HG03103 (cell line): ENCODE data around the gene MORN2.
A peak's percentile ranks its signal among the peaks of the same experiment; 100 is the strongest.
"Not testable (repeated sequence)": the region's sequence is repeated elsewhere in the genome, so short reads cannot be mapped to it uniquely, and the experiment has no call there.

Experiments
- ATAC-seq: cut with Tn5 transposase; IDR thresholded peaks from one replicate; pipeline ENCODE4 v1.9.1; 2021; ENCODE audit warnings: low read depth; ENCODE audit not compliant: unreplicated experiment

Gene MORN2

DNA sequence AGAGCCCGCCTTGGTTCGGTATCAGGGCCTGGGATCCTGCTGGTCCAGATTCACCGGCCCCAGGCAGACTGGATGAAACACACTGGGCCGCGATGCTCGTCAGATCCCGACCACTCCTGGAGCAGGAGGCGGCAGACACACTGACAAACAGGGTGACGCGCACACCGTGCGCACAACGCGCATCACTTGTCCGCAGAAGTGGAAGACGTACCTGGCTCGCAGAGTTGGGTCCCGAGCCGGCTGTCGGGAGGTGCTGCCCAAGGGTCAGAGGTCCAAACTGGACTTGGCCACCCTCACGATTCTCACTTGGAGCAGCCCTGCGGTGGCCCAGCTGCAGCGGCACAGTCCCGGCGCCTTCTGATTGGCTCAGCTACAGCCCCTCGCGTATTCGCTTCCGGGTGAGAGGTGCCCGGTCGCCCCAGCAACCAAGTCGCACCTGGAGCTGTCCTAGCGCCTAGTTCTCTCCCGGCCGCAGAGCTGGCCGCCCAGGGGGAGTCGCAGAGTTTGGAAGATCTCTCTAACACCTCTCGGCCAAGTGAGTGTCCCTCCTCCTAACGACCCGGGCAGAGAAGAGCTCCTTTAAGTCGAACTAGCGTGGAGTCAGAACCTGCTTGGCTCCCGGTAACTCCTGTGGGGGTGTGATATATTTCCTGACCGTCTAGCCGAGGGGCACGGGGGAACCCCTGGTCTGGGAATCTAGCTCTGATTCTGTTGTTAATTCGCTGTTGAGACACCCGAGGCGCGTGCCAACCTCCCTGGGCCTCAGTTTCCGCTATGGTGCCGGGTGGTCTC is at the start of gene MORN2, which contains the start of gene DHX57:
Gene MORN2 (plus strand): TSS at position 401 of the 792 bp plus-strand sequence.
Gene DHX57 (minus strand): TSS at position 359 of the 792 bp plus-strand sequence. CDS start 7,529 bp downstream, outside the sequence.
- peak; percentile 100 for ATAC-seq

DNA sequence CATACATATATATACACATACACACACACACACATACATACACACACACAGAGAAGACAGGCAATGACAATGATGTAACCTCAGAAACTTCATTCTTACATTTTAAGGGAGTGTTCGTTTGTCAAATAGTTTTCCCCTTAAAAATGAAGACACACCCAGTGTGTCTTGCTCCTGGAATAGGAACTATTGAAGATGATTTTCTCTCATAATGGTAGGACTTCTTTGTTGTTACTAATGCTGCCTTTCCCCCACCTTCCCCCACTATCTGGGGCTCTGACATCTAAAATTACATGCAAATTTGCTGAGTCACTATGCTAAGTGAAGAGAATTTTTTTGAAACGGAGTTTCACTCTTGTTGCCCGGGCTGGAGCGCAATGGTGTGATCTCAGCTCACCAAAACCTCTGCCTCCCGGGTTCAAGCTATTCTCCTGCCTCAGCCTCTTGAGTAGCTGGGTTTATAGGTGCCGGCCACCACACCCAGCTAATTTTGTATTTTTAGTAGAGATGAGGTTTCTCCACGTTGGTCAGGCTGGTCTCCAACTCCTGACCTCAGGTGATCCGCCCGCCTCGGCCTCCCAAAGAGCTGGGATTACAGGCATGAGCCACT is 48.1 kb upstream of the MORN2 start:
- ATAC-seq, result not testable (repeated sequence)

DNA sequence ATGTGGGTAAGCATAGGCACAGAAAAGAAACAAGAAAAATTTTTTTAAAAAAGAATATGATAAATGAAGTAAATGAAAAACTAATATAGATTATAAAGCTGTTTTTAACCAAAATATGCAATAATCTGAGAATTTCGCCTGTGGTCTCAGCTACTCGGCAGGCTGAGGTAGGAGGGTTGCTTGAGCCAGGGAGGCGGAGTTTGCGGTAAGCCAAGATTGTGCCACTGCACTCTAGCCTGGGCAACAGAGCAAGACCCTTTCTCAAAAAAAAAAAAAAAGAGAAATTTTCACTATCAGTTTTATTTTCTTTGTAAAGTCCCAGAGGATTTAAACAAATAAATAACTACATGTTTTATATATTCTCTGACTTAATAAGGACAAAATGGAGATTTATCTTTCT is 47.3 kb upstream of the MORN2 start:
- ATAC-seq, result no peak

DNA sequence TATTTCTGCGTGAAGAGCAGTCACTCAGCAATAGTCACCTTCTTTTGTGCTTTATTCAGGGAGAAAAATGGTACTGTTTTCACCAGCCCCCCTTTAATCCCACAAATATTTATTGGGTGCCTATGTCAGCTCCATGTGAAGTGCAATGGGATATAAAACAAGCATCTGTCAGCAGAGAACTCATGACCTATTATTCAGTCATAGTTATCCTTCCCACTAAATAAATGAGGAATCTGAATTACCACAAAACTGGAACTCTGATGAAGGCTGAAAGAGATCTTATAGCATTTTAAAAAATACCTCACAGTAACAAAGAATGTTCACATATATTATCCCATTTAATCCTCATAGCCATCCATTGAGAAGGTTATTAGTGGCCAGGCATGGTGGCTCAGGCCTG is 45.8 kb upstream of the MORN2 start:
- ATAC-seq, result no peak

DNA sequence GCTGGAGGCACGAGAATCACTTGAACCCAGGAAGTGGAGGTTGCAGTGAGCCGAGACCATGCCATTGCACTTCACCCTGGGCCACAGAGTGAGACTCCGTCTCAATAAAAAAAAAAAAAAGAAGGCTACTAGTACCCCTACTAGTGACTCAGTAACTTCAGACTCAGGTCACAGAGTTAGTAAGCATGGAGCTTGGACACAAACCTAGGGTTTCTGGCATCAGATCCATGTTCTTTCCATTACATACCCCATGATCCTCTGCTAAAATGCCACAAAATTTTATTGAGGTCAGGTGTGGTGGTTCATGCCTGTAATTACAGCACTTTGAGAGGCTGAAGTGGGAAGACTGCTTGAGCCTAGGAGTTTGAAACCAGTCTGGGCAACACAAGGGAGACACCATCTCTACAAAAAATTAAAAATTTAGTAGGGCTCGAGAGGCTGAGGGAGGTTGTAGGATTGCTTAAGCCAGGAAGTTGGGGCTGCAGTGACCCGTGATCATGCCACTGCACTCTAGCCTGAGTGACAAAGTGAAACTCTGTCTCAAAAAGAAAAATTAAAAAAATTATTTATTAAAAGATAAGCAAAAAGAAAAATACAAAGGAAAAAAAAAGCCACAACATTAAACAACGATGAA is 45.1 kb upstream of the MORN2 start:
- ATAC-seq, result no peak

DNA sequence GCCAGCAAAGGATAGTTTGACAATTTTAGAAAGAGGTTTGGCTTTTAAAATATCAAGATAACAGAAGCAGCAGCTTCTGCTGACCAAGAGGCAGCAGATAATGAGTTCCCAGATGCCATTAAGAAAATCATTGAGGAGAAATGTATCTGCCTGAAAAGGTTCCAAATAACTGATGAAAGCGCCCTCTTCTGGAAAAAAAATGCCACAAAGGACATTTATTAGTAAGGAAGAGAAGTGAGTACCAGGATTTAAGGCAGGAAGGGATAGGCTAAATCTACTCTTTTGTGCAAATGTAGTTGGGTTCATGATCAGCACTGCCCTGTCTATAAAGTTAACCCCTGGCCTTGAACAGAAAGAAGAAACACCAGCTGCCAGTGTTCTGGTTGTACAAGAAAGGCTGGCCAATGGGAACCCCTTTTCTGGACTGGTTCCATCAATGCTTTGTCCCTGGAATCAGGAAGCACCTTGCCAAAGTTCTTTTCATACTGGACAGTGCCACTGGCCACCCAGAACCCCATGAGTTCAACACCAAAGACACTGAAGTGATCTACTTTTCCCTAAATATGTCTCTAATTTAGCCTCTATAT is 40.7 kb upstream of the MORN2 start:
- no peak for ATAC-seq

DNA sequence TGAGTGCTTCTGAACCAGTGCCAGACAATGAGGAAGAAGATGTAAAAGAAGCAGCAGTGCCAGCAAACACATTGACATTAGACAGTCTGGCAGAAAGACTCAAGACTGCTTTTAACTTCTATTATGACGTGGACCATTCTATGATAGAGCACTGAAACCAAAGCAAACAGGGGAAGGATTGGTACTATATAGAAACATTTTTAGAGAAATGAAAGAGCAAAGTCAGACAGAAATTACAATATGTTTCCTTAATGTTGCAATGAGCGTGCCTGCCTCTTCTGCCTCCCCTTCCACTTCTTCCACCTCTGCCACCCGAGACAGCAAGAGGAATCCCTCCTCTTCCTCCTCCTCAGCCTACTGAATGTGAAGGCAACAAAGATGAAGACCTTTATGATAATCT is 39.8 kb upstream of the MORN2 start:
- peak; percentile 95 for ATAC-seq

DNA sequence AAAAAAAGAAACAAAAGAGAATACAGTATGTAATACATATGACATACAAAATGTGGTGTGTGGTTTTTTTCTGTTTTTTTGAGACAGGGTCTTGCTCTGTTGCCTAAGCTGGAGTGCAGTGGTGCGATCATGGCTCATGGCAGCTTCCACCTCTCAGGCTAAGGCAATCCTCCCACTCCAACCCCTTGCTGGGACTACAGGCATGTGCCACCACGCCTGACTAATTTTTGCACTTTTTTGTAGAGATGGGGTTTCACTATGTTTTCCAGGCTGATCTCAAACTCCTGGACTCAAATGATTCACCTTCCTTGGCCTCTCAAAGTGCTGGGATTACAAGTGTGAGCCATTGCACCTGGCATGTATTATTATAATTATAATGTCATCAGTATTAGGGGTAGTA is 39.0 kb upstream of the MORN2 start:
- ATAC-seq, result no peak

DNA sequence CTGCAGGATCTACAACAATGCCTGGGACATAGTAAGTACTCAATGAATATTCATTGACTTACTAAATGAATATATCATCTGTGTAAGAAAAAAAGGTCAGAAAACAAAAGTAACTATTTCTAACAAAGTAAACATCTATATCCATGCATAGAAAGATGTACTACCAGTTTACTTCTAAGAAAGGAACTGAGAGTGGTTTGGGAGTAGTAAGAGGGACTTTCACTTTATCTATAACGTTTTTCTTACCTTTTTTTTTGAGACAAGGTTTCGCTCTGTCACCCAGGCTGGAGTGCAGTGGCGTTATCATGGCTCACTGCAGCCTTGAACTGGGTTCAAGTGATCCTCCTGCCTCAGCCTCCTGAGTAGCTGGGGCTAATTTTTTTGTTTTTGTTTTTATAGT is 25.7 kb upstream of the MORN2 start:
- peak; percentile 73 for ATAC-seq

DNA sequence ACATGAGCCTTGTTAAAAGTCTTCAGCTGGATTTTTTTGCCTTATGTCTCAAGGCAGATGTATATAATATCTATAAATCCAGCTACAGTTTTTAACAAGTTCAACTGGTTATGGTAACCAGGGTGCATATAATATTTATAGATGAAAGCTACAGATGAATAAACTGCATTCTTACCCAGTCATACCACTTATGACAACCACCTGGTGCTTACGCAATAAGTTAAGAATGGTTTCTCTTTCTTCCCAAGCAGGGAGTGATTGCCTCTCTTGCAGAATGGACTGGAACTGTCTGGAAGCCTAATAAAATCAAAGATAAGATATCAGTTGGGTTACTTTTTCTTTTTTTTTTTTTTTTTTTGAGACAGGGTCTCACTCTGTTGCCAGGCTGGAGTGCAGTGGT is 19.6 kb upstream of the MORN2 start:
- no peak for ATAC-seq

DNA sequence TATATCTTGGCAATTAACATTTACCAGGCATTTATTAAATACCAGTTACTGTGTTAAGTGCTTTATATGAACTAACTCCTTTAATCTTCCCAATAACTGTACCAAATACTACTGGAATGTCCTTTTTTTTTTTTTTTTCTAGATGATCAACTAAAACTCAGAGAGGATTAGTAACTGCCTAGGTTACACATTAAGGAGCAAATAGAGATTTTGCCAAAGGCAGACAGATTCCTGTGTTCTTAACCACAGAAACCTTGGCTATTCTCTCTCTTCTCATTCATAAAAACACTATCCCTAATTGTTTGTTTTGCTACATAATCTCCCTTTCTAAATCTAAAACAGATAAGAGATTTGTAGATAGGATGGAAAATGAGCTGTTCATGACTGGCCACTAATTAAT is 13.3 kb upstream of the MORN2 start:
- no peak for ATAC-seq

DNA sequence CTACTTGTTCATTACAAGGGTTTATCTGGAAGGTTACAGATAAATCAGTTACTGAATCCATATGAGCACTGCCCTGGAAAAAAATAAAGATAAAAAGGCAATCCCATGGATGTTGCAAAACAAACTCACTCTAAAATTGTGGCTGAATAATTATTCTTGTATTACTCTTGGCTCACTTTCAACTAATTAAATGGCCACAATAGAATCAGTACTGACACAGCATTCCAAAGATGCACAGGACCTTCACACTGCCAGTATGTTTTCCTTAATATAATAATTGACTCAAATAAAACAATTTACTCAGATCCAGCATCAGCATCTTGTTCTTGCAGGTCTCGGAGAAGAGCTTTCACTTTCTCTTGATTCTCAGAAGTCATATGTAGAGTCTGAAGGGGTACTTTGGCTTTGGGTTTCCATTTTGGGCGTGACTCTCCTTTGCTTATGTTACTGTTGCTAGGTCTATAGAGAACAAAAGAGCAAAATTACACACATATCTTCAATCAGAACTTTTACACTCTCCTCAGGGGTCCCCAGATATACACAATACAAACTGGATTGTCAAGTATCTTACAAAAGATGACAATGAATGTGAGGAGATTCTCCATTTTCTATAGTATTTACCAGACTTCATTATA is 12.6 kb upstream of the MORN2 start:
- ATAC-seq, result no peak

DNA sequence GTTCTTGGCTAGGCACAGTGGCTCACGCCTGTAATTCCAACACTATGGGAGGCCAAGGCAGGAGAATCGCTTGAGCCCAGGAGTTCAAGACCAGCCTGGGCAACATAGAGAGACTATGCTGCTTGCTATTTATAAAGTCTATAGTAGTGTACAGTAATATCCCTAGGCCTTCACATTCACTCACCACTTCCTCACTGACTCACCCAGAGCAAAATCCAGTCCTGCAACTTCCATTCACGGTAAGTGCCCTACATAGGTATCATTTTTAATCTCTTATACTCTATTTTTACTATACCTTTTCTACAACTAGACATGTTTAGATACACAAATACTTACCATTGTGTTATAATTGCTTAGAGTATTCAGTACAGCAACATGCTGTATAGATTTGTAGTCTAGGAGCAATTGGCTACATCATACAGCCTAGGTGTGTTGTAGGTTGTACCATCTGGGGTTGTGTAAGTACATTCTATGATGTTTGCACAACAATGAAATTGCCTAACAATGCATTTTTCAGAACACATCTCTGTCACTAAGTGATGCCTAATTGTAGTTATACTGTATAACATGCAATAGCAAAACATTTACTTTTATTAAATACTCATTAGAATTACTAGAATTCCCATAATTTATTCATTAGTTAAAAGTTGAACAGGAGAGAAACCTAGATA is 8.9 kb upstream of the MORN2 start:
- no peak for ATAC-seq

DNA sequence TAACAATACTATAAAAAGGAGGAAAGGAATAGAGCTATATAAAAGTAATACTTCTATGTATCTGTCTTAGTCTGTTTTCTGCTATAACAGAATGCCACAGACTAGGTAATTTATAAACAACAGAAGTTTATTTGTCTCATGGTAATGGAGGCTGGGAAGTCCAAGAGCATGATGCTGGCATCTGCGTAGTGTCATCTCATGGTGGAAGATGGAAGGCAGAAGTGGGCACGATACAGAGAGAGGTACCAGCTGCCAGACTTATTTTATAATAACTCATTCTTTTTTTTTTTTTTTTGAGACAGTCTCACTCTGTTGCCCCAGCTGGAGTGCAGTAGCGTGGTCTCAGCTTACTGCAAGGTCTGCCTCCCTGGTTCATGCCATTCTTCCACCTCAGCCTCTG is 4.3 kb upstream of the MORN2 start:
- ATAC-seq, result no peak

DNA sequence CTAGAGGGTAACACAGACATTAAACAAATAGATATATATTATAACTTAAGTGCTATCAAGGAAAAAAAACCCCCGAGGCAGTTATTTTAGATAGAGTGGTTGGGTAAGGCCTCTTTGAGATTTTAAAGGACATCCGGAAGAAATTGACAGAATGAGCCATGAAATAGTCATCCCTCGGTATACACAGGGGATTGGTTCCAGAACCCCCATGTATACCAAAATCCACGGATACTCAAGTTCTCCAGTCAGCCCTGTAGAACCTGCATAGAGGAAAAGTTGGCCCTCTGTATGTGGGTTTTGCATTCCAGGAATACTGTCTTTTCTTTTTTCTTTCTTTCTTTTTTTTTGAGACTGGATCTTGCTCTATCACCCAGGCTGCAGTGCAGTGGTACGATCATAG is 2.0 kb upstream of the MORN2 start:
- no peak for ATAC-seq

DNA sequence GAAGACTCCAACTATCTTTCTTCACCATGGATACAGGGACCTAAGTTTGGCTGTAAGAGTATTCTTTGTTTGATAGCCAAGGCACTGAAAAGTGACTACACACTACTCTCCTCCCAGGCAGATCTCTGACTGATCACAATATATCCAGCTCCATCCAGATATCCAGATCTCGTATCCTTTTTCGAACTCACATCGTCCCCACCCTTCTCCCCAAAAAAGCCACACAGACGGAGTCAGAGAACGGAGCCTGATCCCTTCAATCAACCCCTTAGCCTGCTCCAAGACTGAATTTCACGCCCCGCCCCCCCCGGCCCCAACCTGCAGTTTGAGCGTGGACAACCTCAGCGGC is 575 bp upstream of the MORN2 start:
- ATAC-seq, result no peak

DNA sequence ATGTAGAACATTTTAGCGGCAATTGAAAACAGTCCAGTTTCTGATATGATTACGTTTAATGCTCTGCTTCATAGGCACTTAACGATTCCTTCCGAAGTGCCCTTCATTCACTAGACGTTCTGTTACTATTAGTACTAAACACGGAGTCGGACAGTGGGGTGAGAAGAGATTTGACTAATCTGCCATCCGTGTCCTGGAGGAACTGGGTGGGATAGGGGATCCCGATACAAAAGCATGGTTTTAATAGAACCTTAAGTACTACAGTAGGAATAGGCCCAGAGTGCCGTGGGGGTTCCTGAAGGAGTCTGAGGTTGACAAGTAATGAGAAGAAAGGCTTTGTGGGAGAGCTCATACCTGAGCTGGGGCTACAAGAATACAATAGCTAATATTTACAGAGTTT is 631 bp downstream of the MORN2 start:
- no peak for ATAC-seq

DNA sequence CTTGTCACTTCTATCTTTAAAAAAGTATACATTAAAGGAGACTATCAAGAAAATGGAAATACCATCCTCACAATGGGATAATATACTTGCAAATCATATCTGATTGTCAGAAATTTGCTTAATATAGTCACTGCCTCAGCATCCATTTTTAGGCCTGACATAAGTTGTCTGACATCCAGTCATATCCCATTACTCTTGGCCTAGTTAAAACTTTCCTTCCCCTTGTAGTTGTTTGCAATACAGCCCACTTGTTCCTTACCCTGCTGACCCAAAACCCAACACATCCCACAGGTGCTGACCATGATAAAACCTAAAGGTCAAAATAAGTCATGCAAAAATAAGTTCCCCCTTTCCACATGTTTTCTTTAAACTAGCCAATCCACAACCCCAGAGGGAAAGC is 10.3 kb downstream of the MORN2 start:
- ATAC-seq, result no peak

DNA sequence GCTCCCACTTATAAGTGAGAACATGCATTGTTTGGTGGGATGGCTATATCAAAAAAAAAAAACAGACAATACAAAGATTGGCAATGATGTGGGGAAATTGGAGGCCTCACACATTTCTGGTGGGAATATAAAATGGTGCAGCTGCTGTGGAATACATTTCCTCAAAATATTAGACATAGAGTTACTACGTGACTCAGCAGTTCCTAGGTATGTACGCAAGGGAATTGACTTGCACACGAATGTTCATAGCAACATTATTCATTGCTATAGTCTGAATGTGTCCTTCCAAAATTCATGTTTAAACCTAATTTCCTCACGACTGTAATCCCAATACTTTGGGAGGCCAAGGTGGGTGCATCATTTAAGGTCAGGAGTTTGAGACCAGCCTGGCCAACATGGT is 11.6 kb downstream of the MORN2 start:
- no peak for ATAC-seq

DNA sequence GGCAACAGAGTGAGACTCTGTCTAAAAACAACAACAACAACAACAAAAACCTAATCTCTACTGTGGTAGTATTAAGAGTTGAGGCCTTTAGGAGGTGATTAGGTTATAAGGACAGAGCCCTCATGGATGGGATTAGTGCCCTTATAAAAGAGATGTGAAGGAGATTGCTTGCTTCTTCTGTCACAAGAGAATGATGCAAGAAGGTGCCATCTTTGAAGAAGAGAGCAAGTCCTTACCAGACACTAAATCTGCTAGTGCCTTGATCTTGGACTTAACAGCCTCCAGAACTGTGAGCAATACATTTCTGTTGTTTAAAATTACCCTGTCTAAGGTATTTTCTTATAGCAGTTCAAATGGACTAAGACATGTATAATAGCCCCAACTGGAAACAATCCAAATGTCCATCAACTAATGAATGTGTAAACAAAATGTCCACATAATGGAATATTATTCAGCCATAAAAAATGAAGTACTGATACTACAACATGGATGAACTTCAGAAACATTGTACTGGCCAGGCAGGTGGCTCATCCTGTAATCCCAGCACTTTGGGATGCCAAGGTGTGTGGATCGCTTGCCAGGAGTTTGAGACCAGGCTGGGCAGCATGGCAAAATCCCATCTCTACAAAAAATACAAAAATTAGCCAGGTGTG is 12.3 kb downstream of the MORN2 start:
- ATAC-seq, result no peak
